Measurements from ENCODE around the gene ARID1A.

DNA sequence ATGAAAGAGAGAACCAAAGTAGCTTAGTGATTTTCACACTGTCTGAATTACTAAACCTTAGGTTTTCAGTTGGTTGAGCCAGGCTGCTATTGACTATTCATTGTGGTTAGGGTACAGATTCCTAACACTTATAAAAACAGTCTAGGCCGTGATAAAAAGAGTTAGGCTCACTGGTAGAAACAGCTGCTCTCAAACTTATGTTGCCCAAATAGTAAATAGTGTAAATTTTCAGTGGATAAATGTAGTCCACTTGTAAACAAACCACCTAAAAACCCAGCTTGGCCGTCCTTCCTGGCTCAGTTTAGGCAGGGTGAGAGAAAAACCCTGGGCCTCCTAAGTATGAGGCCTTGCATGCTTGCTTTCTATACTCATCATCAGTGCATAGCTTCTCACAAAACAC is 34.9 kb downstream of the ARID1A start:
- TF ChIP-seq CTCF (IDR thresholded peaks at IDR 0.05; ENCODE audit: low read depth, low read length), result no peak
- TF ChIP-seq, protein P1, sequence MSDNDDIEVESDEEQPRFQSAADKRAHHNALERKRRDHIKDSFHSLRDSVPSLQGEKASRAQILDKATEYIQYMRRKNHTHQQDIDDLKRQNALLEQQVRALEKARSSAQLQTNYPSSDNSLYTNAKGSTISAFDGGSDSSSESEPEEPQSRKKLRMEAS (IDR thresholded peaks at IDR 0.05; ENCODE audit: low read depth, low read length), result no peak
- TF ChIP-seq MYC (IDR thresholded peaks at IDR 0.05; ENCODE audit: low read depth, low read length), result no peak
